ENCODE results near the gene OSBPL10. TPM values are rescaled to one million over a fixed set of nuclear protein-coding genes. Genes with fewer than 3 reads are reported as not detected.
"Not testable (repeated sequence)": the region's sequence is repeated elsewhere in the genome, so short reads cannot be mapped to it uniquely, and the experiment has no call there.

Gene OSBPL10
- polyA plus RNA-seq, 5 donors, result 31.5 to 49.4 (median 37.0) TPM

- no peak for DNase-seq
Measured at GRCh38 chr3:31892916-31893573, 88.0 kb downstream of the OSBPL10 start.

GRCh38 chr3:31892500-31892899, 88.6 kb downstream of the OSBPL10 start:
- DNase-seq, result no peak

- no peak for DNase-seq
Measured at GRCh38 chr3:31891876-31892455, 89.1 kb downstream of the OSBPL10 start.

GRCh38 chr3:31890742-31891469, 90.2 kb downstream of the OSBPL10 start:
- no peak for DNase-seq

- DNase-seq, result no peak
Measured at GRCh38 chr3:31890007-31890406, 91.1 kb downstream of the OSBPL10 start.

GRCh38 chr3:31885235-31885634, 95.8 kb downstream of the OSBPL10 start:
- no peak for DNase-seq

- DNase-seq, result no peak
Measured at GRCh38 chr3:31884251-31884650, 96.8 kb downstream of the OSBPL10 start.

GRCh38 chr3:31882895-31883294, 98.2 kb downstream of the OSBPL10 start:
- DNase-seq, result no peak

- DNase-seq, result no peak
Measured at GRCh38 chr3:31882431-31882830, 98.6 kb downstream of the OSBPL10 start.

- DNase-seq, result no peak
Measured at GRCh38 chr3:31880482-31881078, 100.5 kb downstream of the OSBPL10 start.

GRCh38 chr3:31880020-31880419, 101.0 kb downstream of the OSBPL10 start:
- DNase-seq, result no peak

- no peak for DNase-seq
Measured at GRCh38 chr3:31879365-31879764, 101.7 kb downstream of the OSBPL10 start.

GRCh38 chr3:31878231-31878838, 102.7 kb downstream of the OSBPL10 start:
- no peak for DNase-seq

GRCh38 chr3:31876331-31876730, 104.7 kb downstream of the OSBPL10 start:
- DNase-seq, result no peak

- DNase-seq, result no peak
Measured at GRCh38 chr3:31875437-31875836, 105.6 kb downstream of the OSBPL10 start.

- DNase-seq, result no peak
Measured at GRCh38 chr3:31873254-31873820, 107.7 kb downstream of the OSBPL10 start.

- DNase-seq, result no peak
Measured at GRCh38 chr3:31871939-31872507, 109.0 kb downstream of the OSBPL10 start.

- not testable (repeated sequence) for DNase-seq
Measured at GRCh38 chr3:31870111-31870510, 111.0 kb downstream of the OSBPL10 start.

- DNase-seq, result no peak
Measured at GRCh38 chr3:31868236-31868635, 112.8 kb downstream of the OSBPL10 start.

- no peak for DNase-seq
Measured at GRCh38 chr3:31862666-31863279, 118.3 kb downstream of the OSBPL10 start.

GRCh38 chr3:31861826-31862225, 119.2 kb downstream of the OSBPL10 start:
- DNase-seq, result no peak
